H1 (cell line): ENCODE measurements around the gene MAPK11. TPM values are rescaled to one million over a fixed set of nuclear protein-coding genes. Genes with fewer than 3 reads are reported as not detected.

Experiments
- ASH2L ChIP-seq: fragments of 200-600, 300-600 bp; sonication (generic); IDR thresholded peaks from one replicate; pipeline ENCODE4 v1.7.1; 2017; ENCODE audit warnings: low read length
- ATF2 ChIP-seq: IDR thresholded peaks from 2 replicates; pipeline ENCODE4 v1.6.1; 2012; ENCODE audit warnings: low read length, inconsistent platforms
- CHD2 ChIP-seq: IDR thresholded peaks from 2 replicates; pipeline ENCODE4 v1.6.1; 2012; ENCODE audit warnings: low read length, improper control_type of control experiment
- CREB1 ChIP-seq: IDR thresholded peaks from 2 replicates; pipeline ENCODE4 v1.6.1; 2012; ENCODE audit warnings: inconsistent platforms
- EZH2 ChIP-seq: fragments of 200-600 bp; sonication (generic); IDR thresholded peaks from 2 replicates; pipeline ENCODE4 v1.7.1; 2012; ENCODE audit warnings: low read depth, mild to moderate bottlenecking, moderate library complexity, low read length, inconsistent platforms; ENCODE audit not compliant: severe bottlenecking
- GABPA ChIP-seq: IDR thresholded peaks from 2 replicates; pipeline ENCODE4 v1.6.1; 2011; ENCODE audit warnings: mild to moderate bottlenecking, low read length, moderate library complexity, borderline replicate concordance; ENCODE audit not compliant: insufficient read depth
- HDAC2 ChIP-seq, 2 experiments: fragments of 300-600 bp in 1 of 2; sonication (generic) in 1 of 2; IDR thresholded peaks; 2 replicates each; pipeline ENCODE4 v1.6.1; 2011 to 2012; ENCODE audit warnings: low read depth in 2 of 2, low read length in 2 of 2, mild to moderate bottlenecking in 2 of 2, moderate library complexity in 2 of 2, borderline replicate concordance in 1 of 2, inconsistent platforms in 1 of 2
- JUN ChIP-seq: IDR thresholded peaks from 2 replicates; pipeline ENCODE4 v1.6.1; 2011; ENCODE audit warnings: low read depth, mild to moderate bottlenecking, improper control_type of control experiment, low read length
- KDM1A ChIP-seq: fragments of 200-600, 300-600 bp; sonication (generic); IDR thresholded peaks from 2 replicates; pipeline ENCODE4 v1.7.1; 2016; ENCODE audit warnings: mild to moderate bottlenecking, low read length, borderline replicate concordance
- MAX ChIP-seq: IDR thresholded peaks from 2 replicates; pipeline ENCODE4 v1.6.1; 2012; ENCODE audit warnings: inconsistent platforms
- NANOG ChIP-seq: IDR thresholded peaks from 2 replicates; pipeline ENCODE4 v1.6.1; 2011; ENCODE audit warnings: low read length, low read depth, mild to moderate bottlenecking, inconsistent platforms; ENCODE audit not compliant: insufficient read depth, poor library complexity, severe bottlenecking
- POLR2AphosphoS5 ChIP-seq: IDR thresholded peaks from 2 replicates; pipeline ENCODE4 v1.6.1; 2011; ENCODE audit warnings: low read depth, low read length
- SIN3A ChIP-seq, 2 experiments: IDR thresholded peaks in 1 of 2; conservative IDR thresholded peaks in 1 of 2; 2 replicates each; pipeline ENCODE4 v1.6.1; 2011 to 2012; ENCODE audit warnings: low read length in 2 of 2, improper control_type of control experiment in 1 of 2, low read depth in 1 of 2, mild to moderate bottlenecking in 1 of 2
- SIX5 ChIP-seq: IDR thresholded peaks from 2 replicates; pipeline ENCODE4 v1.6.1; 2011; ENCODE audit warnings: mild to moderate bottlenecking, low read depth, low read length
- SP1 ChIP-seq: IDR thresholded peaks from 2 replicates; pipeline ENCODE4 v1.6.1; 2011; ENCODE audit warnings: low read depth, low read length
- SP2 ChIP-seq: IDR thresholded peaks from 2 replicates; pipeline ENCODE4 v1.6.1; 2012; ENCODE audit warnings: mild to moderate bottlenecking, low read length, inconsistent platforms
- SRF ChIP-seq: IDR thresholded peaks from 2 replicates; pipeline ENCODE4 v1.6.1; 2011; ENCODE audit warnings: mild to moderate bottlenecking, low read depth, low read length, moderate library complexity
- TCF12 ChIP-seq: IDR thresholded peaks from 2 replicates; pipeline ENCODE4 v1.6.1; 2011; ENCODE audit warnings: low read depth, mild to moderate bottlenecking, low read length
- USF2 ChIP-seq: IDR thresholded peaks from 2 replicates; pipeline ENCODE4 v1.6.1; 2011; ENCODE audit warnings: low read length, improper control_type of control experiment
- ZNF274 ChIP-seq: IDR thresholded peaks from 2 replicates; pipeline ENCODE4 v1.7.0; 2012; ENCODE audit warnings: low read length, borderline replicate concordance; ENCODE audit errors: extremely low read depth
- polyA plus RNA-seq, 7 experiments: library from polyadenylated mRNA; depleted of rRNA in 3 of 7; stranded (reverse) in 5 of 7; unstranded in 2 of 7; fragments of >200 nt in 5 of 7; fragments of 200-250 nt in 2 of 7; gene quantifications; 1 replicate in 5 of 7; 2 replicates in 1 of 7; 4 replicates in 1 of 7; pipeline versions ENCODE4 v1.2.1 to v1.2.3, GENCODE V29; 2011 to 2013; ENCODE audit warnings: missing spikeins in 2 of 7, mixed read lengths in 2 of 7
- total RNA-seq: library from RNA; stranded (reverse); fragmentation: NEBNext Ultra II Directional; extraction: Animal tissue kit (Norgen Biotek cat#: 25700); gene quantifications from 2 replicates; pipeline ENCODE4 v1.2.1, GENCODE V29; 2021

MAPK11 gene
- total and polyA plus RNA-seq, 2 of the 8 experiments (the other 6 are each of a cell fraction or from before 2014, with no cell fraction given) = 0.70 to 1.5 TPM

- no peak for TF ChIP-seq SIX5
- no peak for TF ChIP-seq USF2
- TF ChIP-seq MAX = peak; percentile 56
- TF ChIP-seq ZNF274 = no peak
- TF ChIP-seq NANOG = no peak
- no peak for TF ChIP-seq CREB1
- peak in 1 of 2 experiments; percentile 41; a peak in 1 of 4 replicates for TF ChIP-seq HDAC2 (IDR thresholded peaks at IDR 0.05; ENCODE audit: borderline replicate concordance in 1 of 2, low read depth in 2 of 2, low read length in 2 of 2)
- TF ChIP-seq JUN = no peak
- peak; percentile 62 for TF ChIP-seq EZH2
- TF ChIP-seq CHD2 = no peak
- TF ChIP-seq ASH2L = no peak
- no peak for TF ChIP-seq SRF
- TF ChIP-seq GABPA = peak; percentile 68; the same call in 1 of the 2 replicates
- no peak for TF ChIP-seq ATF2
- TF ChIP-seq TCF12 = no peak
- TF ChIP-seq KDM1A = no peak
- no peak for TF ChIP-seq POLR2AphosphoS5
- TF ChIP-seq SP1 = no peak
- no peak for TF ChIP-seq SP2
- TF ChIP-seq SIN3A (conservative IDR thresholded peaks at IDR 0.05 in 1 of 2, IDR thresholded peaks at IDR 0.05 in 1 of 2; ENCODE audit: low read depth in 1 of 2, low read length in 2 of 2) = peak; percentile 86 to 94; a peak in 2 of 4 replicates
- TF ChIP-seq, all 59 proteins: peak for 6
Observed at GRCh38 chr22:50270666-50271394, 650 bp upstream of the MAPK11 start (continued).
